ENCODE measurements around the gene ACTR3C.
"Not testable (repeated sequence)": the region's sequence is repeated elsewhere in the genome, so short reads cannot be mapped to it uniquely, and the experiment has no call there.

ACTR3C gene

GRCh38 chr7:150285849-150286754, 37.2 kb downstream of the ACTR3C start:
- H3K4me3 ChIP-seq (ENCODE audit: low read length); H3K9me3 ChIP-seq (ENCODE audit: insufficient read depth, low read depth, low read length); H3K9ac ChIP-seq (ENCODE audit: low read depth, low read length); H3K36me3 ChIP-seq (ENCODE audit: insufficient read depth, low read depth, low read length); H3K27me3 ChIP-seq (ENCODE audit: insufficient read depth, low read length); H3K27ac ChIP-seq (ENCODE audit: low read length); H3K4me1 ChIP-seq (ENCODE audit: insufficient read depth, low read length): not testable (repeated sequence)

- H3K27me3 ChIP-seq (ENCODE audit: insufficient read depth, low read length); H3K27ac ChIP-seq (ENCODE audit: low read length); H3K9ac ChIP-seq (ENCODE audit: low read depth, low read length); H3K4me1 ChIP-seq (ENCODE audit: insufficient read depth, low read length); H3K36me3 ChIP-seq (ENCODE audit: insufficient read depth, low read depth, low read length); H3K4me3 ChIP-seq (ENCODE audit: low read length); H3K9me3 ChIP-seq (ENCODE audit: insufficient read depth, low read depth, low read length): not testable (repeated sequence)
Measured at GRCh38 chr7:150283608-150284007, 39.7 kb downstream of the ACTR3C start.

GRCh38 chr7:150283111-150283510, 40.2 kb downstream of the ACTR3C start:
- H3K4me3 ChIP-seq (ENCODE audit: low read length); H3K27me3 ChIP-seq (ENCODE audit: insufficient read depth, low read length); H3K36me3 ChIP-seq (ENCODE audit: insufficient read depth, low read depth, low read length); H3K4me1 ChIP-seq (ENCODE audit: insufficient read depth, low read length); H3K9me3 ChIP-seq (ENCODE audit: insufficient read depth, low read depth, low read length); H3K9ac ChIP-seq (ENCODE audit: low read depth, low read length); H3K27ac ChIP-seq (ENCODE audit: low read length): not testable (repeated sequence)

DNA sequence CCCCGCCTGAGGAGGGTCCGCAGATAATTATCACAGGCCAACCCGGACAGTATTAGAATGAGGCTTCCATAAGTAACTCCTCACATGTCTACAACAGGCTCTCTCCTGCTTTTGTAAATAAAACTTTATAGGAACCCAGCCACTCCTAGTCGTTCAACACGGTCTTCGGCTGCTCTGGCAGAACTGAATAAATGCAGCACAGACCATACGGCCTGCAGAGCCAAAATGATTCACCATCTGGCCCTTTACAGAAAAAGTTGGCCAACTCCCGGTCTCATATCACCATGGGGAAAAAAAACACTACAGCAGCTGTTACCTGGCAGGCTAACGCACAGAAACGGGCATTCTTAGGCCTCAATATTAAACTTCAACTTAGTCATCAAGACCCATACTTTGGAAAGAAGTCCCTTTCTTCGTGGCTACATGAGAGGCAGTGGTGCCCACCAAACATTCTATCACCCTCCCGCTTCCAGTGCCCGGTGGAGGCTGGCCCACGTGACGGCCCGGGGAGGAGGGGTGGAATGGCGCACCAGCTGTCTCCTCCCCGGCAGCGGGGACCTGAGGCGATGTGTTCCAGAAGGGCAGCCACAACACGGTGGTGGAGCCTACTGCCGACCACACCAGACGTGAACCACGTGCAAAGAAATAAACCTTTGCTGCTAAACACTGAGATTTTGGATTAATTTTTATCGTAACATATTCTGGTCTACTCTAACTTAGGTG, 41.5 kb downstream of the ACTR3C start:
- not testable (repeated sequence) for H3K9ac ChIP-seq (ENCODE audit: low read depth, low read length); H3K27ac ChIP-seq (ENCODE audit: low read length); H3K9me3 ChIP-seq (ENCODE audit: insufficient read depth, low read depth, low read length); H3K36me3 ChIP-seq (ENCODE audit: insufficient read depth, low read depth, low read length); H3K4me3 ChIP-seq (ENCODE audit: low read length); H3K4me1 ChIP-seq (ENCODE audit: insufficient read depth, low read length)
- H3K27me3 ChIP-seq (ENCODE audit: insufficient read depth, low read length): 0 out of 2 replicates have a peak, but pooled peaks cover 13% of the 10 kb centered on the region

GRCh38 chr7:150278383-150278782, 45.0 kb downstream of the ACTR3C start:
- H3K9me3 ChIP-seq (ENCODE audit: insufficient read depth, low read depth, low read length); H3K4me3 ChIP-seq (ENCODE audit: low read length); H3K4me1 ChIP-seq (ENCODE audit: insufficient read depth, low read length); H3K27ac ChIP-seq (ENCODE audit: low read length); H3K36me3 ChIP-seq (ENCODE audit: insufficient read depth, low read depth, low read length); H3K9ac ChIP-seq (ENCODE audit: low read depth, low read length): not testable (repeated sequence)
- H3K27me3 ChIP-seq (ENCODE audit: insufficient read depth, low read length): 0 out of 2 replicates have a peak, but pooled peaks cover 14% of the 10 kb centered on the region

- 0 out of 2 replicates have a peak, but pooled peaks cover 14% of the 10 kb centered on the region for H3K27me3 ChIP-seq (ENCODE audit: insufficient read depth, low read length)
- not testable (repeated sequence) for H3K36me3 ChIP-seq (ENCODE audit: insufficient read depth, low read depth, low read length); H3K9me3 ChIP-seq (ENCODE audit: insufficient read depth, low read depth, low read length); H3K9ac ChIP-seq (ENCODE audit: low read depth, low read length); H3K27ac ChIP-seq (ENCODE audit: low read length); H3K4me3 ChIP-seq (ENCODE audit: low read length); H3K4me1 ChIP-seq (ENCODE audit: insufficient read depth, low read length)
Measured at GRCh38 chr7:150276132-150276695, 47.1 kb downstream of the ACTR3C start.

- H3K4me3 ChIP-seq (ENCODE audit: low read length); H3K27ac ChIP-seq (ENCODE audit: low read length); H3K27me3 ChIP-seq (ENCODE audit: insufficient read depth, low read length); H3K4me1 ChIP-seq (ENCODE audit: insufficient read depth, low read length); H3K9ac ChIP-seq (ENCODE audit: low read depth, low read length); H3K9me3 ChIP-seq (ENCODE audit: insufficient read depth, low read depth, low read length); H3K36me3 ChIP-seq (ENCODE audit: insufficient read depth, low read depth, low read length): not testable (repeated sequence)
Measured at GRCh38 chr7:150271898-150272297, 51.4 kb downstream of the ACTR3C start.

DNA sequence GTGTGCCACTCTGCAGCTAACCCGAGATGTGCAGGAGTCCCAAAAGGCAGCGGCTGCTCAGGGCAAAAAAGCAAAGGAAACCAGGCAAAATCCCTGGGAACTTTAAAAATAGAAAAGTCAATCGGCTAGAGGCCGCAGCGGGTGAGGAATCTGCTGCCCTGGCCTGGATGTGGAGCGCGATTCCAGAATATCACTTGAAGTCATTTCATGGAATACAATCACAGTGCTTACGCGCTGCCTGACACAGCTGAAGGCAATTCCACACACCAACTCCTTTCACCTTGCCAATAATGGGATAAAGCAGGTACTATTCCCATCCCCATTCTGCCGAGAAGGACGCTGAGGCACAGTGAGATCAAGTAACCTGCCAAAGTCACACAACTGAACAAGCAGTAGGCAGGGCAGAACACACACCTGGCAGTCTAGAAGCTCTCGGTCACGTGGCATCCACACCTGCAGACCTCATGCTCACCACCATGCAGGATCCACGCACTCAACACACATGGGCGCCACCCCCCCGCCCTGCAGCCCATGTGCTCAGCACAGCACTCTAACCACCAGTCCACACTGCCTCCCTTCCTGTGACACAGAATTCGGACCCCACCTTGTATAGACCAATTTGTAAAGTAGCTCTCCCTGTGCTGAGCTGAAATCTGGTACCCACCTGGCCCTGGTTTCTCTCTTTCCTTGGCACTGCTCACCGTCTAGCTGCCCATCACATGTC, 53.1 kb downstream of the ACTR3C start:
- H3K9ac ChIP-seq (ENCODE audit: low read depth, low read length); H3K27ac ChIP-seq (ENCODE audit: low read length); H3K36me3 ChIP-seq (ENCODE audit: insufficient read depth, low read depth, low read length); H3K4me1 ChIP-seq (ENCODE audit: insufficient read depth, low read length); H3K27me3 ChIP-seq (ENCODE audit: insufficient read depth, low read length); H3K4me3 ChIP-seq (ENCODE audit: low read length); H3K9me3 ChIP-seq (ENCODE audit: insufficient read depth, low read depth, low read length): not testable (repeated sequence)

- H3K9me3 ChIP-seq (ENCODE audit: insufficient read depth, low read depth, low read length); H3K4me1 ChIP-seq (ENCODE audit: insufficient read depth, low read length); H3K27me3 ChIP-seq (ENCODE audit: insufficient read depth, low read length); H3K9ac ChIP-seq (ENCODE audit: low read depth, low read length); H3K4me3 ChIP-seq (ENCODE audit: low read length); H3K27ac ChIP-seq (ENCODE audit: low read length); H3K36me3 ChIP-seq (ENCODE audit: insufficient read depth, low read depth, low read length): not testable (repeated sequence)
Measured at GRCh38 chr7:150268798-150269197, 54.5 kb downstream of the ACTR3C start.

DNA sequence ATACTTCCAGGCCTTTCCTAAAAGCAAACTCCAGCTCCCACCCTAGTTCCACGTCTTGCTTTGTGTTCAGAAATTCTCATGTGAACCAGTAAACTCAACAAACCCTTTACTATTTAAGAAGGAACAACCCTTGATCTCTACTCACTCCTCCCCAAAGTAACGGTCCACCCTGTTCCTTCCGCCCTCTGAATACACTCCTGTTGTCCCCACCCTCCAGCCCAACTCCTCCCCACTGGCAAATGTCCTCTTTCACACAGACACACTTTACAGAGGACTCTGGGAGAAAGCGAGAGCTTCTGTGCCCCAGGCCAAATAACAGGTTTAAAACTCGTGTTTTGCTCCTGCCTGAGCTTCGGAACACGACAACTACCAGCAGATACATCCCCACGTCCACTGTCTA, 55.1 kb downstream of the ACTR3C start:
- not testable (repeated sequence) for H3K9me3 ChIP-seq (ENCODE audit: insufficient read depth, low read depth, low read length); H3K4me1 ChIP-seq (ENCODE audit: insufficient read depth, low read length); H3K36me3 ChIP-seq (ENCODE audit: insufficient read depth, low read depth, low read length); H3K4me3 ChIP-seq (ENCODE audit: low read length); H3K27me3 ChIP-seq (ENCODE audit: insufficient read depth, low read length); H3K9ac ChIP-seq (ENCODE audit: low read depth, low read length); H3K27ac ChIP-seq (ENCODE audit: low read length)

GRCh38 chr7:150266953-150267665, 56.2 kb downstream of the ACTR3C start:
- H3K27ac ChIP-seq (ENCODE audit: low read length); H3K9ac ChIP-seq (ENCODE audit: low read depth, low read length); H3K9me3 ChIP-seq (ENCODE audit: insufficient read depth, low read depth, low read length); H3K36me3 ChIP-seq (ENCODE audit: insufficient read depth, low read depth, low read length); H3K4me1 ChIP-seq (ENCODE audit: insufficient read depth, low read length); H3K4me3 ChIP-seq (ENCODE audit: low read length); H3K27me3 ChIP-seq (ENCODE audit: insufficient read depth, low read length): not testable (repeated sequence)
